ENCODE measurements around the gene ADORA3.

Gene ADORA3

GRCh38 chr1:111511370-111511769 is 7.9 kb upstream of the ADORA3 start:
- H3K4me3 ChIP-seq (ENCODE audit: low read depth, low read length), result no peak overlapping the region
- DNase-seq (ENCODE audit: low read depth), result no peak
- no peak for TF ChIP-seq POLR2A (IDR thresholded peaks at IDR 0.05; ENCODE audit: extremely low read depth, insufficient read length)
- TF ChIP-seq, protein P1, sequence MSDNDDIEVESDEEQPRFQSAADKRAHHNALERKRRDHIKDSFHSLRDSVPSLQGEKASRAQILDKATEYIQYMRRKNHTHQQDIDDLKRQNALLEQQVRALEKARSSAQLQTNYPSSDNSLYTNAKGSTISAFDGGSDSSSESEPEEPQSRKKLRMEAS (IDR thresholded peaks at IDR 0.05; ENCODE audit: low read depth, low read length), result no peak
- TF ChIP-seq, protein P2, sequence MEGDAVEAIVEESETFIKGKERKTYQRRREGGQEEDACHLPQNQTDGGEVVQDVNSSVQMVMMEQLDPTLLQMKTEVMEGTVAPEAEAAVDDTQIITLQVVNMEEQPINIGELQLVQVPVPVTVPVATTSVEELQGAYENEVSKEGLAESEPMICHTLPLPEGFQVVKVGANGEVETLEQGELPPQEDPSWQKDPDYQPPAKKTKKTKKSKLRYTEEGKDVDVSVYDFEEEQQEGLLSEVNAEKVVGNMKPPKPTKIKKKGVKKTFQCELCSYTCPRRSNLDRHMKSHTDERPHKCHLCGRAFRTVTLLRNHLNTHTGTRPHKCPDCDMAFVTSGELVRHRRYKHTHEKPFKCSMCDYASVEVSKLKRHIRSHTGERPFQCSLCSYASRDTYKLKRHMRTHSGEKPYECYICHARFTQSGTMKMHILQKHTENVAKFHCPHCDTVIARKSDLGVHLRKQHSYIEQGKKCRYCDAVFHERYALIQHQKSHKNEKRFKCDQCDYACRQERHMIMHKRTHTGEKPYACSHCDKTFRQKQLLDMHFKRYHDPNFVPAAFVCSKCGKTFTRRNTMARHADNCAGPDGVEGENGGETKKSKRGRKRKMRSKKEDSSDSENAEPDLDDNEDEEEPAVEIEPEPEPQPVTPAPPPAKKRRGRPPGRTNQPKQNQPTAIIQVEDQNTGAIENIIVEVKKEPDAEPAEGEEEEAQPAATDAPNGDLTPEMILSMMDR (IDR thresholded peaks at IDR 0.05; ENCODE audit: low read depth, low read length), result no peak
- TF ChIP-seq MYC (IDR thresholded peaks at IDR 0.05; ENCODE audit: low read depth, low read length), result no peak

DNA sequence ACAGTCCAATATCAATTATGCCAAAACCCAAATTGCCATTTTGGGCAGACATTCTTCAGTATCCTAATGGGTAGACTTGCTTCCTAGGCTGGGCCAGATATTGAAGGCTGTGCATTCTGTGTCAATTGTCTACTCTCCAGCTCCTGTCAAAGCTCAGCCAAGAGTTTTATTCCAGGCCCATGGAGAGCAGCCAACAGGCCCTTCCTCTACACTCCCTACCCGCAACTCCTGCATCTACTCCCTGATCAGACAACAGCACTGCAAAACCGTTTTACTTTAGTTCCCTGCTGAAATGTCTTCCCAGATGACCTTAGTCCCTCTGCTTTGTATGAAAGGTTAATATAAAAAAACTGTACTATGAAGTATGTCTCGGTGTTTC is 6.6 kb upstream of the ADORA3 start:
- no peak overlapping the region for H3K4me3 ChIP-seq (ENCODE audit: low read depth, low read length)
- DNase-seq (ENCODE audit: low read depth), result no peak
- TF ChIP-seq, protein P1 (IDR thresholded peaks at IDR 0.05; ENCODE audit: low read depth, low read length), result no peak
- no peak for TF ChIP-seq MYC (IDR thresholded peaks at IDR 0.05; ENCODE audit: low read depth, low read length)
- TF ChIP-seq, protein P2 (IDR thresholded peaks at IDR 0.05; ENCODE audit: low read depth, low read length), result no peak
- TF ChIP-seq POLR2A (IDR thresholded peaks at IDR 0.05; ENCODE audit: extremely low read depth, insufficient read length), result no peak

DNA sequence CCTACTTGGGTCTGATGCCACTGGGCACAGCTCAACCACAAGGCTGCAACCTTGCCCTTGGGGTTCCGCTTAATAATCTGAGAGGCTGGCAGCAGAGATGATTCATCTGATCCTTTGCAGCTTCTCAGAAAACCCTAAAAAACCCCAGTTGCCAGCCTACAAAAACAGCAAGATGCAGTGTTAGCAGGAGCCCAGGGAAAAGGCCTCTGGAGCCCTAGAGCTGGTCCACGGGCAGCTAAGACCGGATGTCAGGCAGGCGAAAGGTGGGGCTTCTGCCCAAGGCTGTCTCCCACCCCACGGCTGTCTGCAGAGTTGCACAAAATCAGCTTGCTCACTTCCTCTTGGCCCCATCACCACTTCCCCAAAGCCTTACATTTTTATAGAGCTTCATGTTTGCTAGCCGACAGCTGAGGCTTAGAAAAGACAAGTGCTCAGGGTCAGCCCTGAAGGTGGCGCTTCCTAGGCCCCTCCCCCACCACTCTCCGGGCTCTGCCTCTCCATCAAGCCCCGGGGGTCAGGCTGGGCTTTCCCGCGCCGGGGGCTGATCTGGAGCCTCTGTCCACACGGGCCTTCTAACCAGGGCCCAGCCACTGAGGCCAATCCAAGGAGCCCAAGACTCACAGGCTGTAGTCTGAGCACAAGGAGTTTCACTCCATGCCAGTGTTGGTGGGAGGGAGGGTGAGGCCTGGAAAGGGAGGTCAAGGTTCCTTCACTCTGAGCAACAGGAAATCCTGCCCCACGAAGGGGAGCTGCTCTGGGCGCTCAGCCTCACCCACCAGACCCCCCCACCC is 4.2 kb upstream of the ADORA3 start:
- TF ChIP-seq, protein P2 (IDR thresholded peaks at IDR 0.05; ENCODE audit: low read depth, low read length), result peak; percentile 36
- TF ChIP-seq POLR2A (IDR thresholded peaks at IDR 0.05; ENCODE audit: extremely low read depth, insufficient read length), result peak; percentile 23
- TF ChIP-seq, protein P1 (IDR thresholded peaks at IDR 0.05; ENCODE audit: low read depth, low read length), result peak; percentile 56; the same call in 1 of the 2 replicates
- peak; percentile 66 for TF ChIP-seq MYC (IDR thresholded peaks at IDR 0.05; ENCODE audit: low read depth, low read length)
- DNase-seq (ENCODE audit: low read depth), result peak; percentile 98
- peak overlapping the region; percentile 57 for H3K4me3 ChIP-seq (ENCODE audit: low read depth, low read length)

DNA sequence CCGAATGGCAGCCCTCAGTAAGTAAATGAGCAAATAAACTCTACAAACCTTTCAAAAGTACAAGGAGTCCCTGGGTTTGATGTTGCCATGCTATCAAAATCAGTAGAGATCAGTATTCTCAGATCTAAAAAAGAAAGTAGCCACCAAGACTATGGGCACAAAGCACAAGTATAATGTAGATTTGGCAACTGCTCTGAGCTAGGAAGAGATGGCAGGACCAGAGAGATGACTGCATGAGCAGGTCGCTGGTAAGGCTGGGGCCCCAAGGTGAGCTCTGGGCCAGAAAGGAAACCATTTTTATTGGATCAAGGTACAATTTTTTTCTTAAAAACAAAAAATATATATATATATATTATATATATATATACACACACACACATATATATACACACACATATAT is 3.1 kb upstream of the ADORA3 start:
- no peak for DNase-seq (ENCODE audit: low read depth)
- no peak overlapping the region for H3K4me3 ChIP-seq (ENCODE audit: low read depth, low read length)
- TF ChIP-seq, protein P1 (IDR thresholded peaks at IDR 0.05; ENCODE audit: low read depth, low read length), result no peak

- TF ChIP-seq MYC (IDR thresholded peaks at IDR 0.05; ENCODE audit: low read depth, low read length) (no peak), POLR2A (IDR thresholded peaks at IDR 0.05; ENCODE audit: extremely low read depth, insufficient read length) (no peak)
- TF ChIP-seq, protein P1 (IDR thresholded peaks at IDR 0.05; ENCODE audit: low read depth, low read length), result no peak
- TF ChIP-seq, protein P2 (IDR thresholded peaks at IDR 0.05; ENCODE audit: low read depth, low read length), result no peak
- H3K4me3 ChIP-seq (ENCODE audit: low read depth, low read length), result no peak overlapping the region
- DNase-seq (ENCODE audit: low read depth), result peak; percentile 78
Observed at GRCh38 chr1:111505641-111506119, 2.2 kb upstream of the ADORA3 start.

- DNase-seq (ENCODE audit: low read depth), result no peak
- TF ChIP-seq, protein P2 (IDR thresholded peaks at IDR 0.05; ENCODE audit: low read depth, low read length), result no peak
- no peak for TF ChIP-seq POLR2A (IDR thresholded peaks at IDR 0.05; ENCODE audit: extremely low read depth, insufficient read length)
- no peak overlapping the region for H3K4me3 ChIP-seq (ENCODE audit: low read depth, low read length)
Observed at GRCh38 chr1:111504097-111504496, 664 bp upstream of the ADORA3 start.

Measured in NB4 (cell line).